Activated CD8-positive, alpha-beta memory T cell treated with anti-CD3 and anti-CD28 coated beads, Interleukin-2, amount 50 U/mL, for 1 hour (primary cell): ENCODE data around the gene CTPS2.

ENCODE experiments used
- DNase-seq: peaks from one replicate; pipeline ENCODE4 v3.0.0-alpha.2; 2020; ENCODE audit errors: extremely low read depth

The CTPS2 gene

DNA sequence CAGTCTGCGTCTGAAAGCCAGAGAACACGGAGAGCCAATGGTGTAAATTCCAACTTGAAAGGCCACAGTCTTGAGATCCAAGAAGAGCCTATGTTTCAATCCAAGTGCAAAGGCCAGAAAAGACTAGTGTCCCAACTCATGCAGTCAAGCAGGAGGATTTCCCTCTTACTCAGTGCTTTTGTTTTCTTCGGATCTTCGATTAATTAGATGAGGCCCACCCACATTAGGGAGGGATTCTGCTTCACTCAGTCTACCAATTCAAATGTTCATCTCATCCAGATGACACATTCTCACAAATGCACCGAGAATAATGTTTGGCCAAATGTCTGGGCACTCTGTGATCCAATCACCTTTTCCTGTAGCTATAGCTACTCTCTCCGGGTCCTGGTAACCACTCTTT lies 154.0 kb downstream of the CTPS2 start:
- no peak for DNase-seq

DNA sequence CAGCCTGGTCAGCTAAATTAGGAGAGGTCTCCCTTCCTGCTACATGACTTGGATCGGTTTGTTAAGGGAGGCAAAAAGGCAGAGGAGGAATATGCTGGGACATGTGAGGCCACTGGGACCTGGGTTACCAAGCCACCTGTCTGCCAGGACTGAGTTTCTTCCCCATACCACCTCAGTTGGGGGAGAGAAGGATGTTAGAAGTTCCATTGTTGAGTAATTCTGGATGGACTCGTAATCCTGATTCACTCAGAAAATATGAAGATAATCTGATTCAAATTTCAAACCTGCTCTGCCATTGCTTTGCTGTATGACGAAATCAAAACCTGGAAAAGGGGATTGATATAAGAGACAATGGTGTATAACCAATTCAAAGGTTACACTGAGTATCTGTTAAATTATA lies 159.9 kb downstream of the CTPS2 start:
- DNase-seq, result no peak

DNA sequence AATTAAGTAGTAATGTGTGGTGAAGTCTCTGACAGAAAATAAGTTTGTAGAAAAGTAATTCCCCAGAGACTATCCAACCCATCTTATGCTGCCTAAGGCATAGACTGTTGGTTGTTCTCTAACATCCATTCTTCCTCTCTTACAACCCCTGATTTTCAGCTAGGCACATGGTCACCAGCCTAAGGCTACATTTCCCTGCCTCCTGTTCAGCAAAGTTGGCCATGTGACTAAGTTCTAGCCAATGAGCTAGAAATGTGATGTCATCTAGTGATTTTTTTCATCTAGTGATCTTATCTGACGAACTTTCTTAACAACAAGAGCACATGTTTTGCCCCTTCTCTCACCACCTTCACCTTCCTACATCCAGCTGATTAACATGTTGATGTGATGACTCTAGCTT lies 164.8 kb downstream of the CTPS2 start:
- no peak for DNase-seq

DNA sequence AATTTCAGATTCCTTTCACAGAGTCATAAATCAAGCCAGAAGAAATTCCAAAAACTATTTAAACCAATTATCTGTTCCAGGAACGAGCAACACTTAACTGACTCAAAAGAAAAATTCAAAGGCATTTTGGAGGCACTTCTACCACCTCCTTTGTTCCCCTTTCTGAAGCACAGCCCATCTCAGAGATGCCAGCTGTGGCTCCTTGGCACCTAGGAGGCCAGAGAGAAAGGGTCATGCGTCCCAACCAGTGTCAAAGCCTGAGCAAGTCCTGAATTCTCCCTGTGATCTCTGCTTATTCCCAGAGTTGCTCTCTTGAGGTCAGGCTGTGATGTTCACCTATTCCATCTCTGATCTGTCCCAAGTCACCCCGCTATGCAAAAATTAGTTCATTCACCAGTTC lies 167.5 kb downstream of the CTPS2 start:
- no peak for DNase-seq
